ENCODE data around the gene RTEL1.

RTEL1 gene

GRCh38 chr20:63687419-63688178 lies 29.5 kb downstream of the RTEL1 start:
- Histone ChIP-seq H3K4me1 (ENCODE audit: insufficient read depth, low read length) (peaks cover 26% of the 10 kb centered on the region), H3K27ac (ENCODE audit: low read depth, low read length) (peak overlapping the region; percentile 67), H3K9me3 (ENCODE audit: low read length) (no peaks in the 10 kb centered on the region), H3K36me3 (ENCODE audit: insufficient read depth, low read length) (no peaks in the 10 kb centered on the region), H3K4me3 (ENCODE audit: low read depth in 1 of 2, low read length in 2 of 2) (no peak overlapping the region), H3K27me3 (ENCODE audit: control insufficient read depth in 1 of 2, insufficient read depth in 2 of 2, low read length in 2 of 2) (no peaks in the 10 kb centered on the region), H3K9ac (ENCODE audit: low read length) (no peak overlapping the region)

- no peak overlapping the region for H3K9ac ChIP-seq (ENCODE audit: low read length)
- no peak overlapping the region for H3K4me3 ChIP-seq (ENCODE audit: low read depth in 1 of 2, low read length in 2 of 2)
- H3K27me3 ChIP-seq (ENCODE audit: control insufficient read depth in 1 of 2, insufficient read depth in 2 of 2, low read length in 2 of 2) = no peaks in the 10 kb centered on the region
- no peaks in the 10 kb centered on the region for H3K9me3 ChIP-seq (ENCODE audit: low read length)
- no peaks in the 10 kb centered on the region for H3K36me3 ChIP-seq (ENCODE audit: insufficient read depth, low read length)
- peaks cover 19% of the 10 kb centered on the region for H3K4me1 ChIP-seq (ENCODE audit: insufficient read depth, low read length)
- no peak overlapping the region for H3K27ac ChIP-seq (ENCODE audit: low read depth, low read length)
Measured at GRCh38 chr20:63688228-63689045, 30.3 kb downstream of the RTEL1 start.

- H3K27me3 ChIP-seq (ENCODE audit: control insufficient read depth in 1 of 2, insufficient read depth in 2 of 2, low read length in 2 of 2) = no peaks in the 10 kb centered on the region
- H3K27ac ChIP-seq (ENCODE audit: low read depth, low read length) = no peak overlapping the region
- H3K4me3 ChIP-seq (ENCODE audit: low read depth in 1 of 2, low read length in 2 of 2) = no peak overlapping the region
- peaks cover 5% of the 10 kb centered on the region for H3K36me3 ChIP-seq (ENCODE audit: insufficient read depth, low read length)
- no peak overlapping the region for H3K9ac ChIP-seq (ENCODE audit: low read length)
- no peaks in the 10 kb centered on the region for H3K9me3 ChIP-seq (ENCODE audit: low read length)
- peaks cover 19% of the 10 kb centered on the region for H3K4me1 ChIP-seq (ENCODE audit: insufficient read depth, low read length)
Measured at GRCh38 chr20:63689046-63690002, 31.2 kb downstream of the RTEL1 start.

- Histone ChIP-seq H3K9me3 (ENCODE audit: low read length) (no peaks in the 10 kb centered on the region), H3K9ac (ENCODE audit: low read length) (no peak overlapping the region), H3K36me3 (ENCODE audit: insufficient read depth, low read length) (peaks cover 15% of the 10 kb centered on the region), H3K27me3 (ENCODE audit: control insufficient read depth in 1 of 2, insufficient read depth in 2 of 2, low read length in 2 of 2) (no peaks in the 10 kb centered on the region), H3K4me3 (ENCODE audit: low read depth in 1 of 2, low read length in 2 of 2) (no peak overlapping the region), H3K4me1 (ENCODE audit: insufficient read depth, low read length) (peaks cover 19% of the 10 kb centered on the region), H3K27ac (ENCODE audit: low read depth, low read length) (no peak overlapping the region)
Measured at GRCh38 chr20:63690003-63690897, 32.1 kb downstream of the RTEL1 start.

- H3K9ac ChIP-seq (ENCODE audit: low read length) = no peak overlapping the region
- H3K4me1 ChIP-seq (ENCODE audit: insufficient read depth, low read length) = peaks cover 15% of the 10 kb centered on the region
- peaks cover 15% of the 10 kb centered on the region for H3K36me3 ChIP-seq (ENCODE audit: insufficient read depth, low read length)
- no peaks in the 10 kb centered on the region for H3K9me3 ChIP-seq (ENCODE audit: low read length)
- no peaks in the 10 kb centered on the region for H3K27me3 ChIP-seq (ENCODE audit: control insufficient read depth in 1 of 2, insufficient read depth in 2 of 2, low read length in 2 of 2)
- no peak overlapping the region for H3K27ac ChIP-seq (ENCODE audit: low read depth, low read length)
- H3K4me3 ChIP-seq (ENCODE audit: low read depth in 1 of 2, low read length in 2 of 2) = no peak overlapping the region
Measured at GRCh38 chr20:63690898-63691710, 33.0 kb downstream of the RTEL1 start.

- Histone ChIP-seq H3K4me3 (ENCODE audit: low read depth in 1 of 2, low read length in 2 of 2) (no peak overlapping the region), H3K9ac (ENCODE audit: low read length) (no peak overlapping the region), H3K27me3 (ENCODE audit: control insufficient read depth in 1 of 2, insufficient read depth in 2 of 2, low read length in 2 of 2) (no peaks in the 10 kb centered on the region), H3K36me3 (ENCODE audit: insufficient read depth, low read length) (peaks cover 15% of the 10 kb centered on the region), H3K27ac (ENCODE audit: low read depth, low read length) (no peak overlapping the region), H3K4me1 (ENCODE audit: insufficient read depth, low read length) (peaks cover 7% of the 10 kb centered on the region), H3K9me3 (ENCODE audit: low read length) (no peaks in the 10 kb centered on the region)
Measured at GRCh38 chr20:63691711-63692435, 33.8 kb downstream of the RTEL1 start.

GRCh38 chr20:63692436-63693082 lies 34.4 kb downstream of the RTEL1 start:
- H3K36me3 ChIP-seq (ENCODE audit: insufficient read depth, low read length) = peaks cover 15% of the 10 kb centered on the region

GRCh38 chr20:63693083-63693732 lies 35.1 kb downstream of the RTEL1 start:
- Histone ChIP-seq H3K4me3 (ENCODE audit: low read depth in 1 of 2, low read length in 2 of 2) (no peak overlapping the region), H3K9ac (ENCODE audit: low read length) (no peak overlapping the region), H3K27me3 (ENCODE audit: control insufficient read depth in 1 of 2, insufficient read depth in 2 of 2, low read length in 2 of 2) (no peaks in the 10 kb centered on the region), H3K4me1 (ENCODE audit: insufficient read depth, low read length) (no peaks in the 10 kb centered on the region), H3K9me3 (ENCODE audit: low read length) (no peaks in the 10 kb centered on the region), H3K36me3 (ENCODE audit: insufficient read depth, low read length) (peaks cover 15% of the 10 kb centered on the region), H3K27ac (ENCODE audit: low read depth, low read length) (no peak overlapping the region)

More at GRCh38 chr20:63692436-63693082, 34.4 kb downstream of the RTEL1 start:
- Histone ChIP-seq H3K4me1 (ENCODE audit: insufficient read depth, low read length) (peaks cover under 1% of the 10 kb centered on the region), H3K9ac (ENCODE audit: low read length) (no peak overlapping the region), H3K27ac (ENCODE audit: low read depth, low read length) (no peak overlapping the region), H3K27me3 (ENCODE audit: control insufficient read depth in 1 of 2, insufficient read depth in 2 of 2, low read length in 2 of 2) (no peaks in the 10 kb centered on the region), H3K4me3 (ENCODE audit: low read depth in 1 of 2, low read length in 2 of 2) (no peak overlapping the region), H3K9me3 (ENCODE audit: low read length) (no peaks in the 10 kb centered on the region)
